ENCODE results near the gene GPR107. TPM values are rescaled to one million over a fixed set of nuclear protein-coding genes. Genes with fewer than 3 reads are reported as not detected.
"Not testable (repeated sequence)": the region's sequence is repeated elsewhere in the genome, so short reads cannot be mapped to it uniquely, and the experiment has no call there.

GPR107 gene
- polyA plus RNA-seq (ENCODE audit: insufficient read length in 3 of 3) = 10 to 100 TPM; 53.8 to 56.0 (median 54.4) TPM

GRCh38 chr9:130053504-130054324 is at the start of gene GPR107:
Gene GPR107 (plus strand): TSS chr9:130053906. CDS start chr9:130053933, 27 bp downstream.
- DNase-seq (ENCODE audit: low read depth in 3 of 3, low spot score in 2 of 3) = peak in 1 of 3 donors; percentile 69

GRCh38 chr9:130003943-130004552 is 49.7 kb upstream of the GPR107 start:
- no peak for DNase-seq (ENCODE audit: low read depth in 3 of 3, low spot score in 2 of 3)

GRCh38 chr9:130006952-130007351 is 46.8 kb upstream of the GPR107 start:
- DNase-seq (ENCODE audit: low read depth in 3 of 3, low spot score in 2 of 3) = not testable (repeated sequence)

- no peak for DNase-seq (ENCODE audit: low read depth in 3 of 3, low spot score in 2 of 3)
Observed at GRCh38 chr9:130008538-130008937, 45.2 kb upstream of the GPR107 start.

GRCh38 chr9:130009546-130009945 is 44.2 kb upstream of the GPR107 start:
- not testable (repeated sequence) for DNase-seq (ENCODE audit: low read depth in 3 of 3, low spot score in 2 of 3)

GRCh38 chr9:130010151-130010988 is 43.3 kb upstream of the GPR107 start:
- DNase-seq (ENCODE audit: low read depth in 3 of 3, low spot score in 2 of 3) = no peak

- no peak for DNase-seq (ENCODE audit: low read depth in 3 of 3, low spot score in 2 of 3)
Observed at GRCh38 chr9:130013326-130013725, 40.4 kb upstream of the GPR107 start.

- DNase-seq (ENCODE audit: low read depth in 3 of 3, low spot score in 2 of 3) = no peak
Observed at GRCh38 chr9:130015353-130016019, 38.2 kb upstream of the GPR107 start.

- no peak for DNase-seq (ENCODE audit: low read depth in 3 of 3, low spot score in 2 of 3)
Observed at GRCh38 chr9:130017076-130017475, 36.6 kb upstream of the GPR107 start.

GRCh38 chr9:130017510-130017909 is 36.2 kb upstream of the GPR107 start:
- not testable (repeated sequence) for DNase-seq (ENCODE audit: low read depth in 3 of 3, low spot score in 2 of 3)

GRCh38 chr9:130018265-130018664 is 35.4 kb upstream of the GPR107 start:
- no peak for DNase-seq (ENCODE audit: low read depth in 3 of 3, low spot score in 2 of 3)

- no peak for DNase-seq (ENCODE audit: low read depth in 3 of 3, low spot score in 2 of 3)
Observed at GRCh38 chr9:130020618-130021017, 33.1 kb upstream of the GPR107 start.

GRCh38 chr9:130021123-130021522 is 32.6 kb upstream of the GPR107 start:
- no peak for DNase-seq (ENCODE audit: low read depth in 3 of 3, low spot score in 2 of 3)

- DNase-seq (ENCODE audit: low read depth in 3 of 3, low spot score in 2 of 3) = not testable (repeated sequence)
Observed at GRCh38 chr9:130021842-130022241, 31.9 kb upstream of the GPR107 start.

- DNase-seq (ENCODE audit: low read depth in 3 of 3, low spot score in 2 of 3) = no peak
Observed at GRCh38 chr9:130022566-130023143, 31.1 kb upstream of the GPR107 start.

- DNase-seq (ENCODE audit: low read depth in 3 of 3, low spot score in 2 of 3) = no peak
Observed at GRCh38 chr9:130023144-130023787, 30.4 kb upstream of the GPR107 start.

- no peak for DNase-seq (ENCODE audit: low read depth in 3 of 3, low spot score in 2 of 3)
Observed at GRCh38 chr9:130023994-130024596, 29.6 kb upstream of the GPR107 start.

GRCh38 chr9:130024597-130024994 is 29.1 kb upstream of the GPR107 start:
- DNase-seq (ENCODE audit: low read depth in 3 of 3, low spot score in 2 of 3) = no peak

GRCh38 chr9:130026583-130027340 is 26.9 kb upstream of the GPR107 start:
- no peak for DNase-seq (ENCODE audit: low read depth in 3 of 3, low spot score in 2 of 3)
